ENCODE measurements around the gene SCD. TPM values are rescaled to one million over a fixed set of nuclear protein-coding genes. Genes with fewer than 3 reads are reported as not detected.

Gene SCD
- total and polyA plus RNA-seq, 2 of the 13 experiments (the other 11 are each of a cell fraction or from before 2014, with no cell fraction given) = 492 to 512 TPM

DNA sequence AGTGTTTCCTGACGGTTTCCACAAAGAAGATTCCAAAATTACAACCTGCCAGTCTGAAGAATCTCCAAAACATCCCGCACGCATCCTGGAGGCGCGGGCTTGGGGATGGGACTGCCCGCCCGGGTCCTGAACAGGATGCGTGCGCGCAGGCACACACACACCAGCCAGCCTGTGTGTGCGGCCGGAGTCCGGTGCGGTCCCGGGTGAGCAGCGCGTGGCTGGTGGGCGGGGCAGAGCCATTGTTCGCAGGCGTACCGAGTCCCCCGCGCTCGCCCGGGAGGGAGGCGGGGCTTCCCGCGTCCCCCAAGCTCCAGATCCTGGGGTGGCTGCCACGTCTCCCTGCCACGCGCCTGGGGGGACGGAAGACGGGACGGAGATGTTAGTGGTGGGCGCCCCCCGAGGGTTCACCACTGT is 675 bp upstream of the SCD start (continued):
- TF ChIP-seq NRL (CRISPR knock-in tag; IDR thresholded peaks at IDR 0.05; ENCODE audit: borderline replicate concordance) = no peak
- TF ChIP-seq ZFP41 (CRISPR knock-in tag; IDR thresholded peaks at IDR 0.05; ENCODE audit: borderline replicate concordance) = peak; percentile 27; the same call in 1 of the 2 replicates
- TF ChIP-seq SMAD1 (CRISPR knock-in tag; IDR thresholded peaks at IDR 0.05; ENCODE audit: borderline replicate concordance, low read depth) = no peak; the same call in 1 of the 2 replicates
- TF ChIP-seq ZNF775 (CRISPR knock-in tag; IDR thresholded peaks at IDR 0.05; ENCODE audit: borderline replicate concordance) = no peak
- TF ChIP-seq ZNF292 (CRISPR knock-in tag; IDR thresholded peaks at IDR 0.05; ENCODE audit: borderline replicate concordance, low read depth) = no peak; the same call in 1 of the 2 replicates
- TF ChIP-seq, protein P1, sequence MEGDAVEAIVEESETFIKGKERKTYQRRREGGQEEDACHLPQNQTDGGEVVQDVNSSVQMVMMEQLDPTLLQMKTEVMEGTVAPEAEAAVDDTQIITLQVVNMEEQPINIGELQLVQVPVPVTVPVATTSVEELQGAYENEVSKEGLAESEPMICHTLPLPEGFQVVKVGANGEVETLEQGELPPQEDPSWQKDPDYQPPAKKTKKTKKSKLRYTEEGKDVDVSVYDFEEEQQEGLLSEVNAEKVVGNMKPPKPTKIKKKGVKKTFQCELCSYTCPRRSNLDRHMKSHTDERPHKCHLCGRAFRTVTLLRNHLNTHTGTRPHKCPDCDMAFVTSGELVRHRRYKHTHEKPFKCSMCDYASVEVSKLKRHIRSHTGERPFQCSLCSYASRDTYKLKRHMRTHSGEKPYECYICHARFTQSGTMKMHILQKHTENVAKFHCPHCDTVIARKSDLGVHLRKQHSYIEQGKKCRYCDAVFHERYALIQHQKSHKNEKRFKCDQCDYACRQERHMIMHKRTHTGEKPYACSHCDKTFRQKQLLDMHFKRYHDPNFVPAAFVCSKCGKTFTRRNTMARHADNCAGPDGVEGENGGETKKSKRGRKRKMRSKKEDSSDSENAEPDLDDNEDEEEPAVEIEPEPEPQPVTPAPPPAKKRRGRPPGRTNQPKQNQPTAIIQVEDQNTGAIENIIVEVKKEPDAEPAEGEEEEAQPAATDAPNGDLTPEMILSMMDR (CRISPR knock-in tag; IDR thresholded peaks at IDR 0.05) = no peak; the same call in 1 of the 2 replicates
- 0 out of 2 replicates have a peak, but pooled peaks have one; percentile 27 for TF ChIP-seq ZNF672 (CRISPR knock-in tag; IDR thresholded peaks at IDR 0.05)
- TF ChIP-seq, protein P2, sequence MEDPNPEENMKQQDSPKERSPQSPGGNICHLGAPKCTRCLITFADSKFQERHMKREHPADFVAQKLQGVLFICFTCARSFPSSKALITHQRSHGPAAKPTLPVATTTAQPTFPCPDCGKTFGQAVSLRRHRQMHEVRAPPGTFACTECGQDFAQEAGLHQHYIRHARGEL (CRISPR knock-in tag; IDR thresholded peaks at IDR 0.05) = no peak
- TF ChIP-seq, protein P3, sequence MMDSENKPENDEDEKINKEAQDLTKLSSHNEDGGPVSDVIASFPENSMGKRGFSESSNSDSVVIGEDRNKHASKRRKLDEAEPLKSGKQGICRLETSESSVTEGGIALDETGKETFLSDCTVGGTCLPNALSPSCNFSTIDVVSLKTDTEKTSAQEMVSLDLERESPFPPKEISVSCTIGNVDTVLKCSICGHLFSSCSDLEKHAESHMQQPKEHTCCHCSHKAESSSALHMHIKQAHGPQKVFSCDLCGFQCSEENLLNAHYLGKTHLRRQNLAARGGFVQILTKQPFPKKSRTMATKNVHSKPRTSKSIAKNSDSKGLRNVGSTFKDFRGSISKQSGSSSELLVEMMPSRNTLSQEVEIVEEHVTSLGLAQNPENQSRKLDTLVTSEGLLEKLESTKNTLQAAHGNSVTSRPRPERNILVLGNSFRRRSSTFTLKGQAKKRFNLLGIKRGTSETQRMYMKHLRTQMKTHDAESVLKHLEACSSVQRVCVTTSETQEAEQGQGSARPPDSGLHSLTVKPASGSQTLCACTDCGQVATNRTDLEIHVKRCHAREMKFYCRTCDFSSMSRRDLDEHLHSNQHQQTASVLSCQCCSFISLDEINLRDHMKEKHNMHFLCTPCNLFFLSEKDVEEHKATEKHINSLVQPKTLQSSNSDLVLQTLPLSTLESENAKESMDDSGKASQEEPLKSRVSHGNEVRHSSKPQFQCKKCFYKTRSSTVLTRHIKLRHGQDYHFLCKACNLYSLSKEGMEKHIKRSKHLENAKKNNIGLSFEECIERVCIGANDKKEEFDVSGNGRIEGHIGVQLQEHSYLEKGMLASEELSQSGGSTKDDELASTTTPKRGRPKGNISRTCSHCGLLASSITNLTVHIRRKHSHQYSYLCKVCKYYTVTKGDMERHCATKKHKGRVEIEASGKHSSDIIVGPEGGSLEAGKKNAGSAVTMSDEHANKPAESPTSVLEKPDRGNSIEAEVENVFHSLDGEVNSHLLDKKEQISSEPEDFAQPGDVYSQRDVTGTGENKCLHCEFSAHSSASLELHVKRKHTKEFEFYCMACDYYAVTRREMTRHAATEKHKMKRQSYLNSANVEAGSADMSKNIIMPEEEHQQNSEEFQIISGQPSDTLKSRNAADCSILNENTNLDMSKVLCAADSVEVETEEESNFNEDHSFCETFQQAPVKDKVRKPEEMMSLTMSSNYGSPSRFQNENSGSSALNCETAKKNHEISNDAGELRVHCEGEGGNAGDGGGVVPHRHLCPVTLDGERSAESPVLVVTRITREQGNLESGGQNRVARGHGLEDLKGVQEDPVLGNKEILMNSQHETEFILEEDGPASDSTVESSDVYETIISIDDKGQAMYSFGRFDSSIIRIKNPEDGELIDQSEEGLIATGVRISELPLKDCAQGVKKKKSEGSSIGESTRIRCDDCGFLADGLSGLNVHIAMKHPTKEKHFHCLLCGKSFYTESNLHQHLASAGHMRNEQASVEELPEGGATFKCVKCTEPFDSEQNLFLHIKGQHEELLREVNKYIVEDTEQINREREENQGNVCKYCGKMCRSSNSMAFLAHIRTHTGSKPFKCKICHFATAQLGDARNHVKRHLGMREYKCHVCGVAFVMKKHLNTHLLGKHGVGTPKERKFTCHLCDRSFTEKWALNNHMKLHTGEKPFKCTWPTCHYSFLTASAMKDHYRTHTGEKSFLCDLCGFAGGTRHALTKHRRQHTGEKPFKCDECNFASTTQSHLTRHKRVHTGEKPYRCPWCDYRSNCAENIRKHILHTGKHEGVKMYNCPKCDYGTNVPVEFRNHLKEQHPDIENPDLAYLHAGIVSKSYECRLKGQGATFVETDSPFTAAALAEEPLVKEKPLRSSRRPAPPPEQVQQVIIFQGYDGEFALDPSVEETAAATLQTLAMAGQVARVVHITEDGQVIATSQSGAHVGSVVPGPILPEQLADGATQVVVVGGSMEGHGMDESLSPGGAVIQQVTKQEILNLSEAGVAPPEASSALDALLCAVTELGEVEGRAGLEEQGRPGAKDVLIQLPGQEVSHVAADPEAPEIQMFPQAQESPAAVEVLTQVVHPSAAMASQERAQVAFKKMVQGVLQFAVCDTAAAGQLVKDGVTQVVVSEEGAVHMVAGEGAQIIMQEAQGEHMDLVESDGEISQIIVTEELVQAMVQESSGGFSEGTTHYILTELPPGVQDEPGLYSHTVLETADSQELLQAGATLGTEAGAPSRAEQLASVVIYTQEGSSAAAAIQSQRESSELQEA (CRISPR knock-in tag; IDR thresholded peaks at IDR 0.05; ENCODE audit: not compliant biosample characterization) = no peak
- TF ChIP-seq, protein P4, sequence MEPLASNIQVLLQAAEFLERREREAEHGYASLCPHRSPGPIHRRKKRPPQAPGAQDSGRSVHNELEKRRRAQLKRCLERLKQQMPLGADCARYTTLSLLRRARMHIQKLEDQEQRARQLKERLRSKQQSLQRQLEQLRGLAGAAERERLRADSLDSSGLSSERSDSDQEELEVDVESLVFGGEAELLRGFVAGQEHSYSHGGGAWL (CRISPR knock-in tag; IDR thresholded peaks at IDR 0.05) = peak; percentile 47; the same call in 1 of the 2 replicates
- no peak for TF ChIP-seq KLF15 (CRISPR knock-in tag; IDR thresholded peaks at IDR 0.05; ENCODE audit: borderline replicate concordance)
- peak; percentile 76 for TF ChIP-seq SALL1 (CRISPR knock-in tag; IDR thresholded peaks at IDR 0.05)
- no peak for TF ChIP-seq ZMYM4 (CRISPR knock-in tag; IDR thresholded peaks at IDR 0.05)
- no peak for TF ChIP-seq ZNF432 (CRISPR knock-in tag; IDR thresholded peaks at IDR 0.05; ENCODE audit: borderline replicate concordance)
- TF ChIP-seq MEIS2 (CRISPR knock-in tag; IDR thresholded peaks at IDR 0.05) = no peak; the same call in 1 of the 2 replicates
- peak; percentile 48 for TF ChIP-seq TARDBP (CRISPR knock-in tag; IDR thresholded peaks at IDR 0.05)
- TF ChIP-seq, protein P5, sequence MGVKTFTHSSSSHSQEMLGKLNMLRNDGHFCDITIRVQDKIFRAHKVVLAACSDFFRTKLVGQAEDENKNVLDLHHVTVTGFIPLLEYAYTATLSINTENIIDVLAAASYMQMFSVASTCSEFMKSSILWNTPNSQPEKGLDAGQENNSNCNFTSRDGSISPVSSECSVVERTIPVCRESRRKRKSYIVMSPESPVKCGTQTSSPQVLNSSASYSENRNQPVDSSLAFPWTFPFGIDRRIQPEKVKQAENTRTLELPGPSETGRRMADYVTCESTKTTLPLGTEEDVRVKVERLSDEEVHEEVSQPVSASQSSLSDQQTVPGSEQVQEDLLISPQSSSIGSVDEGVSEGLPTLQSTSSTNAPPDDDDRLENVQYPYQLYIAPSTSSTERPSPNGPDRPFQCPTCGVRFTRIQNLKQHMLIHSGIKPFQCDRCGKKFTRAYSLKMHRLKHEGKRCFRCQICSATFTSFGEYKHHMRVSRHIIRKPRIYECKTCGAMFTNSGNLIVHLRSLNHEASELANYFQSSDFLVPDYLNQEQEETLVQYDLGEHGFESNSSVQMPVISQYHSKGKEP (CRISPR knock-in tag; IDR thresholded peaks at IDR 0.05) = no peak
